ENCODE data around the gene DPPA5.
"Not testable (repeated sequence)": the region's sequence is repeated elsewhere in the genome, so short reads cannot be mapped to it uniquely, and the experiment has no call there.

The DPPA5 gene

GRCh38 chr6:73353636-73354593, at the start of gene DPPA5:
TSS of gene DPPA5 (minus strand) at chr6:73354276. CDS start at chr6:73354225, 51 bp downstream.
- in situ Hi-C loops (cut with MboI; ENCODE audit: low sequenced_read_pairs): no loop called here

- in situ Hi-C loops (cut with MboI; ENCODE audit: low sequenced_read_pairs): no loop called here
Measured at GRCh38 chr6:73400656-73401055, 46.6 kb upstream of the DPPA5 start.

- in situ Hi-C loops (cut with MboI; ENCODE audit: low sequenced_read_pairs): no loop called here
Measured at GRCh38 chr6:73395875-73396274, 41.8 kb upstream of the DPPA5 start.

- in situ Hi-C loops (cut with MboI; ENCODE audit: low sequenced_read_pairs): no loop called here
Measured at GRCh38 chr6:73394577-73395354, 40.7 kb upstream of the DPPA5 start, which contains the start of gene DDX43. TSS of gene DDX43 (plus strand) at chr6:73394828. CDS start at chr6:73394906, 78 bp downstream.

- in situ Hi-C loops (cut with MboI; ENCODE audit: low sequenced_read_pairs): no loop called here
Measured at GRCh38 chr6:73393278-73393677, 39.2 kb upstream of the DPPA5 start.

- in situ Hi-C loops (cut with MboI; ENCODE audit: low sequenced_read_pairs): not testable (repeated sequence)
Measured at GRCh38 chr6:73392188-73392587, 38.1 kb upstream of the DPPA5 start.

GRCh38 chr6:73391675-73392074, 37.6 kb upstream of the DPPA5 start:
- in situ Hi-C loops (cut with MboI; ENCODE audit: low sequenced_read_pairs): no loop called here

GRCh38 chr6:73389854-73390253, 35.8 kb upstream of the DPPA5 start:
- in situ Hi-C loops (cut with MboI; ENCODE audit: low sequenced_read_pairs): no loop called here

GRCh38 chr6:73388800-73389512, 34.9 kb upstream of the DPPA5 start:
- in situ Hi-C loops (cut with MboI; ENCODE audit: low sequenced_read_pairs): no loop called here

- in situ Hi-C loops (cut with MboI; ENCODE audit: low sequenced_read_pairs): no loop called here
Measured at GRCh38 chr6:73388433-73388799, 34.3 kb upstream of the DPPA5 start.

- in situ Hi-C loops (cut with MboI; ENCODE audit: low sequenced_read_pairs): no loop called here
Measured at GRCh38 chr6:73382462-73383113, 28.5 kb upstream of the DPPA5 start.

- in situ Hi-C loops (cut with MboI; ENCODE audit: low sequenced_read_pairs): not testable (repeated sequence)
Measured at GRCh38 chr6:73381531-73381930, 27.5 kb upstream of the DPPA5 start.

GRCh38 chr6:73377225-73377624, 23.1 kb upstream of the DPPA5 start:
- in situ Hi-C loops (cut with MboI; ENCODE audit: low sequenced_read_pairs): no loop called here

GRCh38 chr6:73375216-73375615, 21.1 kb upstream of the DPPA5 start:
- in situ Hi-C loops (cut with MboI; ENCODE audit: low sequenced_read_pairs): no loop called here

- in situ Hi-C loops (cut with MboI; ENCODE audit: low sequenced_read_pairs): no loop called here
Measured at GRCh38 chr6:73372516-73372915, 18.4 kb upstream of the DPPA5 start.

GRCh38 chr6:73371984-73372383, 17.9 kb upstream of the DPPA5 start:
- in situ Hi-C loops (cut with MboI; ENCODE audit: low sequenced_read_pairs): no loop called here

- in situ Hi-C loops (cut with MboI; ENCODE audit: low sequenced_read_pairs): no loop called here
Measured at GRCh38 chr6:73369563-73369962, 15.5 kb upstream of the DPPA5 start, which contains the start of gene OOEP. TSS of gene OOEP (minus strand) at chr6:73369897. CDS start at chr6:73369792, 105 bp downstream.

- in situ Hi-C loops (cut with MboI; ENCODE audit: low sequenced_read_pairs): no loop called here
Measured at GRCh38 chr6:73369157-73369556, 15.1 kb upstream of the DPPA5 start.

GRCh38 chr6:73368675-73369074, 14.6 kb upstream of the DPPA5 start:
- in situ Hi-C loops (cut with MboI; ENCODE audit: low sequenced_read_pairs): no loop called here

- in situ Hi-C loops (cut with MboI; ENCODE audit: low sequenced_read_pairs): no loop called here
Measured at GRCh38 chr6:73367761-73368355, 13.8 kb upstream of the DPPA5 start.

All from HL-60/S4 treated with retinoic acid at 250 ng/mL for 4 days and 3 days (cell line).